Inflammatory macrophage (primary cell): ENCODE measurements around the gene ATP6V0A1.
"Not testable (repeated sequence)": the region's sequence is repeated elsewhere in the genome, so short reads cannot be mapped to it uniquely, and the experiment has no call there.

Source experiments
- DNase-seq, 2 donors: peaks; one replicate each; pipeline ENCODE4 v3.0.0-alpha.2; 2020 to 2022

Gene ATP6V0A1

GRCh38 chr17:42438600-42439567 lies 19.8 kb upstream of the ATP6V0A1 start:
- peak; percentile 27 to 57 for DNase-seq

GRCh38 chr17:42441371-42442195 lies 17.1 kb upstream of the ATP6V0A1 start:
- peak; percentile 20 to 48 for DNase-seq

GRCh38 chr17:42442196-42442565 lies 16.5 kb upstream of the ATP6V0A1 start:
- DNase-seq = no peak

- not testable (repeated sequence) for DNase-seq
Measured at GRCh38 chr17:42449176-42449575, 9.5 kb upstream of the ATP6V0A1 start.

GRCh38 chr17:42449838-42450237 lies 8.8 kb upstream of the ATP6V0A1 start:
- not testable (repeated sequence) for DNase-seq

GRCh38 chr17:42451270-42451669 lies 7.4 kb upstream of the ATP6V0A1 start:
- not testable (repeated sequence) for DNase-seq

- peak; percentile 56 to 75 for DNase-seq
Measured at GRCh38 chr17:42453439-42453838, 5.2 kb upstream of the ATP6V0A1 start.

GRCh38 chr17:42454987-42455386 lies 3.7 kb upstream of the ATP6V0A1 start:
- not testable (repeated sequence) for DNase-seq

GRCh38 chr17:42456223-42457106 lies 2.2 kb upstream of the ATP6V0A1 start:
- DNase-seq = peak; percentile 75 to 91

- DNase-seq = peak; percentile 68 to 80
Measured at GRCh38 chr17:42457107-42457792, 1.4 kb upstream of the ATP6V0A1 start.

- DNase-seq = peak in 1 of 2 donors; percentile 36
Measured at GRCh38 chr17:42459256-42459800, 650 bp downstream of the ATP6V0A1 start.

GRCh38 chr17:42459801-42460281 lies 1.2 kb downstream of the ATP6V0A1 start:
- DNase-seq = peak; percentile 24 to 27

GRCh38 chr17:42460371-42460770 lies 1.7 kb downstream of the ATP6V0A1 start:
- DNase-seq = peak in 1 of 2 donors; percentile 30

GRCh38 chr17:42463976-42464400 lies 5.3 kb downstream of the ATP6V0A1 start:
- no peak for DNase-seq

- DNase-seq = no peak
Measured at GRCh38 chr17:42467889-42468288, 9.2 kb downstream of the ATP6V0A1 start.

- DNase-seq = peak; percentile 5 to 15
Measured at GRCh38 chr17:42472709-42473521, 14.2 kb downstream of the ATP6V0A1 start.

- DNase-seq = no peak
Measured at GRCh38 chr17:42474276-42474675, 15.6 kb downstream of the ATP6V0A1 start.

- DNase-seq = peak; percentile 25 to 59
Measured at GRCh38 chr17:42475121-42475520, 16.4 kb downstream of the ATP6V0A1 start.

- DNase-seq = peak; percentile 93 to 94
Measured at GRCh38 chr17:42475835-42476234, 17.2 kb downstream of the ATP6V0A1 start.

- peak; percentile 55 to 64 for DNase-seq
Measured at GRCh38 chr17:42476411-42476810, 17.7 kb downstream of the ATP6V0A1 start.
